HepG2 (cell line): ENCODE results near the gene PTAR1. TPM values are rescaled to one million over a fixed set of nuclear protein-coding genes. Genes with fewer than 3 reads are reported as not detected.

Experiments
- ATAC-seq: fragments of 200-7000 bp; cut with Tn5 transposase; 3 replicates; pipeline ENCODE4 v1.9.1; 2020; ENCODE audit warnings: mild to moderate bottlenecking, moderate library complexity
- BruUV-seq: library from RNA; stranded (reverse); fragments of 400-500 nt; replicated peaks from 2 replicates; lab custom pipeline; 2021; lab: Mats Ljungman, UMichigan
- CTCF ChIA-PET: fragments of 300-600 bp; formaldehyde crosslinking; extraction: SDS; loops from one replicate; lab custom pipeline; 2021; ENCODE audit warnings: low total read pairs, inconsistent platforms, low intra/inter-chr PET ratio; lab: Yijun Ruan, JAX
- POLR2A ChIA-PET: fragments of 350-600 bp; sonication (Branson Sonifier 250); formaldehyde crosslinking; loops from one replicate; lab custom pipeline; 2020; ENCODE audit warnings: antibody characterized with exemption, inconsistent platforms; lab: Yijun Ruan, JAX
- DNase-seq: peaks from one replicate; pipeline ENCODE4 v3.0.0-alpha.2; 2015; ENCODE audit warnings: low spot score
- FAIRE-seq: peaks from 3 replicates; lab custom pipeline; 2011; peaks lifted over from hg19 to GRCh38; lab: Jason Lieb, UNC
- H2AFZ ChIP-seq: one replicate; pipeline ENCODE4 v1.6.1; 2011; ENCODE audit warnings: low read length, inconsistent platforms
- H3K27ac ChIP-seq: fragments of 300-600 bp; 3 replicates; pipeline ENCODE4 v1.8.0; 2011; ENCODE audit warnings: mixed run types, mild to moderate bottlenecking, mixed read lengths, low read length, inconsistent platforms; ENCODE audit not compliant: insufficient read depth; ENCODE audit errors: extremely low read length
- H3K27me3 ChIP-seq, 2 experiments: fragments of 200-600 bp in 1 of 2; 2 replicates in 1 of 2; 3 replicates in 1 of 2; pipeline versions ENCODE4 v1.6.0 to v1.8.0; 2011; ENCODE audit warnings: low read length in 2 of 2, mild to moderate bottlenecking in 2 of 2, moderate library complexity in 2 of 2, inconsistent platforms in 1 of 2; ENCODE audit not compliant: insufficient read depth in 2 of 2, control insufficient read depth in 1 of 2
- H3K36me3 ChIP-seq, 2 experiments: fragments of 200-600 bp in 1 of 2; replicated peaks in 1 of 2; 2 replicates in 1 of 2; 3 replicates in 1 of 2; pipeline versions ENCODE4 v1.5.1 to v1.8.0; 2011; ENCODE audit warnings: low read length in 2 of 2, inconsistent platforms in 1 of 2; ENCODE audit not compliant: insufficient read depth in 2 of 2, control insufficient read depth in 1 of 2
- H3K4me1 ChIP-seq: 2 replicates; pipeline ENCODE4 v1.5.1; 2012; ENCODE audit warnings: low read length, inconsistent platforms; ENCODE audit not compliant: insufficient read depth
- H3K4me2 ChIP-seq: 2 replicates; pipeline ENCODE4 v1.6.0; 2011; ENCODE audit warnings: low read depth, low read length, inconsistent platforms
- H3K4me3 ChIP-seq, 3 experiments: fragments of 200-600 bp in 1 of 3; sonication (generic), shearing (Covaris generic) in 1 of 3; replicated peaks in 1 of 3; 2 replicates each; pipeline ENCODE4 v1.5.1; 2011 to 2016; ENCODE audit warnings: low read length in 3 of 3, inconsistent platforms in 2 of 3, low read depth in 2 of 3, mild to moderate bottlenecking in 2 of 3, control low read depth in 1 of 3, mixed read lengths in 1 of 3; ENCODE audit not compliant: insufficient read depth in 1 of 3
- H3K79me2 ChIP-seq: one replicate; pipeline ENCODE4 v1.6.1; 2011; ENCODE audit warnings: low read length, inconsistent platforms; ENCODE audit not compliant: insufficient read depth
- H3K9ac ChIP-seq: 2 replicates; pipeline ENCODE4 v1.6.0; 2011; ENCODE audit warnings: mild to moderate bottlenecking, low read depth, low read length, inconsistent platforms; ENCODE audit not compliant: insufficient read depth
- H3K9me3 ChIP-seq: 2 replicates; pipeline ENCODE4 v1.5.1; 2012; ENCODE audit warnings: mild to moderate bottlenecking, low read length
- H4K20me1 ChIP-seq: 2 replicates; pipeline ENCODE4 v1.6.0; 2011; ENCODE audit warnings: inconsistent platforms, mild to moderate bottlenecking, low read length, moderate library complexity; ENCODE audit not compliant: insufficient read depth
- AGO2 ChIP-seq: fragments of 200-400 bp; formaldehyde crosslinking; optimal IDR thresholded peaks from 2 replicates; pipeline ENCODE3; 2017; ENCODE audit warnings: mild to moderate bottlenecking, low read depth, low read length, moderate library complexity
- ARID2 ChIP-seq: sonication (generic); formaldehyde crosslinking; IDR thresholded peaks from 2 replicates; pipeline ENCODE4 v1.8.1; 2022; ENCODE audit warnings: mild to moderate bottlenecking, missing genetic modification reagents, borderline replicate concordance
- CC2D1A ChIP-seq: sonication (generic); formaldehyde crosslinking; IDR thresholded peaks from 2 replicates; pipeline ENCODE4 v1.8.1; 2023; ENCODE audit warnings: mild to moderate bottlenecking, missing genetic modification reagents
- HOXD1 ChIP-seq: sonication (generic); formaldehyde crosslinking; IDR thresholded peaks from 2 replicates; pipeline ENCODE4 v1.5.0; 2020; ENCODE audit warnings: missing genetic modification reagents
- JUN ChIP-seq: sonication (generic); formaldehyde crosslinking; IDR thresholded peaks from 2 replicates; pipeline ENCODE4 v1.4.0; 2020; ENCODE audit warnings: mild to moderate bottlenecking, missing genetic modification reagents
- NBN ChIP-seq: fragments of 450-650 bp; conservative IDR thresholded peaks from 2 replicates; pipeline ENCODE4 v1.6.1; 2017
- NFYB ChIP-seq: sonication (generic); formaldehyde crosslinking; IDR thresholded peaks from 2 replicates; pipeline ENCODE4 v1.4.0; 2020; ENCODE audit warnings: missing genetic modification reagents
- NR2C2 ChIP-seq: sonication (generic); formaldehyde crosslinking; IDR thresholded peaks from 2 replicates; pipeline ENCODE4 v1.4.0; 2020; ENCODE audit warnings: missing genetic modification reagents, mild to moderate bottlenecking, moderate library complexity, borderline replicate concordance
- RELA ChIP-seq: sonication (generic); formaldehyde crosslinking; IDR thresholded peaks from 2 replicates; pipeline ENCODE4 v1.4.0; 2020; ENCODE audit warnings: missing genetic modification reagents
- RFX3 ChIP-seq: IDR thresholded peaks from 2 replicates; pipeline ENCODE4 v1.6.1; 2016; ENCODE audit warnings: missing biosample characterization, missing genetic modification reagents
- ZBTB7A ChIP-seq: sonication (generic); formaldehyde crosslinking; IDR thresholded peaks from 2 replicates; pipeline ENCODE4 v1.8.0; 2022; ENCODE audit warnings: mild to moderate bottlenecking, missing genetic modification reagents
- ZNF232 ChIP-seq: sonication (generic); formaldehyde crosslinking; IDR thresholded peaks from 2 replicates; pipeline ENCODE4 v1.4.0; 2020; ENCODE audit warnings: missing genetic modification reagents, borderline replicate concordance
- ZNF280B ChIP-seq: sonication (generic); formaldehyde crosslinking; IDR thresholded peaks from 2 replicates; pipeline ENCODE4 v1.5.0; 2020; ENCODE audit warnings: missing genetic modification reagents, mild to moderate bottlenecking, borderline replicate concordance
- ZNF30 ChIP-seq: sonication (generic); formaldehyde crosslinking; IDR thresholded peaks from 2 replicates; pipeline ENCODE4 v1.5.0; 2020; ENCODE audit warnings: mild to moderate bottlenecking, missing genetic modification reagents
- ZNF333 ChIP-seq: sonication (generic); formaldehyde crosslinking; IDR thresholded peaks from 2 replicates; pipeline ENCODE4 v1.4.0; 2020; ENCODE audit warnings: mild to moderate bottlenecking, missing genetic modification reagents, borderline replicate concordance
- ZNF335 ChIP-seq: sonication (generic); formaldehyde crosslinking; IDR thresholded peaks from 2 replicates; pipeline ENCODE4 v1.4.0; 2020; ENCODE audit warnings: missing genetic modification reagents
- ZNF549 ChIP-seq: sonication (generic); formaldehyde crosslinking; IDR thresholded peaks from 2 replicates; pipeline ENCODE4 v1.5.0; 2020; ENCODE audit warnings: missing genetic modification reagents
- ZNF570 ChIP-seq: sonication (generic); formaldehyde crosslinking; IDR thresholded peaks from 2 replicates; pipeline ENCODE4 v1.4.0; 2020; ENCODE audit warnings: mild to moderate bottlenecking, missing genetic modification reagents, borderline replicate concordance
- ZNF777 ChIP-seq: sonication (generic); formaldehyde crosslinking; IDR thresholded peaks from 2 replicates; pipeline ENCODE4 v1.4.0; 2020; ENCODE audit warnings: missing genetic modification reagents
- whole genome bisulfite sequencing: methylation state at CpG from one replicate; pipeline ENCODE4 v1.1.6; 2017; ENCODE audit warnings: low lambda C conversion rate; 5-methylcytosine and 5-hydroxymethylcytosine counted together
- in situ Hi-C: cut with HindIII; loops from 2 replicates; pipeline ENCODE4 v1.10.0; 2017; ENCODE audit warnings: low pct_unique_long_range_greater_than_20kb; ENCODE audit not compliant: extremely low pct_ligation_motif_present
- intact Hi-C: fragments of 100-400 bp; cut with micrococcal nuclease; formaldehyde crosslinking; loops from one replicate; pipeline ENCODE4 v1.10.0; 2022; ENCODE audit not compliant: unreplicated experiment
- polyA plus RNA-seq, 8 experiments: library from polyadenylated mRNA; depleted of rRNA in 3 of 8; stranded (reverse) in 7 of 8; unstranded in 1 of 8; fragments of >200 nt; fragmentation: Illumina TruSeq in 4 of 8; extraction: Trizol in 4 of 8; gene quantifications; 2 replicates each; pipeline versions ENCODE4 v1.2.1 to v1.2.3, GENCODE V29; 2011 to 2016; ENCODE audit warnings: low read depth in 4 of 8, missing spikeins in 1 of 8, mixed read lengths in 1 of 8; ENCODE audit not compliant: insufficient read depth in 1 of 8
- total RNA-seq, 5 experiments: library from RNA; depleted of rRNA; stranded (reverse); fragments of >200 nt; fragmentation: Illumina TruSeq; extraction: Trizol; gene quantifications; 2 replicates each; pipeline ENCODE4 v1.2.3, GENCODE V29; 2016; ENCODE audit warnings: low read depth in 1 of 5

Gene PTAR1
- total and polyA plus RNA-seq, 2 of the 13 experiments (the other 11 are each of a cell fraction or from before 2014, with no cell fraction given) = 26.5 to 42.1 TPM

GRCh38 chr9:69715096-69715495, 44.7 kb downstream of the PTAR1 start:
- H3K27me3 ChIP-seq = no peaks in the 10 kb centered on the region
- H4K20me1 ChIP-seq = no peaks in the 10 kb centered on the region
- H3K79me2 ChIP-seq = no peaks in the 10 kb centered on the region
- CTCF ChIA-PET = no interaction called here
- ATAC-seq (no peak), DNase-seq (no peak), FAIRE-seq (no peak)
- in situ Hi-C loops (no loop called here), intact Hi-C loops (no loop called here)
- H3K4me1 ChIP-seq = peaks cover 30% of the 10 kb centered on the region
- H3K9me3 ChIP-seq = no peaks in the 10 kb centered on the region
- peaks cover 1 to 15% of the 10 kb centered on the region in 2 experiments; a peak in 4 of 5 replicates for H3K36me3 ChIP-seq
- no peak overlapping the region for H3K4me2 ChIP-seq
- H3K27ac ChIP-seq = no peak overlapping the region
- H3K4me3 ChIP-seq = no peak overlapping the region
- TF ChIP-seq AGO2 (no peak), CC2D1A (CRISPR knock-in tag) (no peak), ZNF549 (CRISPR knock-in tag) (no peak), ZNF335 (no peak), ZNF280B (CRISPR knock-in tag) (no peak), NBN (no peak), ZNF570 (CRISPR knock-in tag) (no peak), ZNF333 (CRISPR knock-in tag) (no peak), JUN (CRISPR knock-in tag) (no peak), ZNF30 (no peak), HOXD1 (CRISPR knock-in tag) (no peak), ARID2 (CRISPR knock-in tag) (no peak), ZBTB7A (no peak), RELA (CRISPR knock-in tag) (no peak), ZNF777 (CRISPR knock-in tag) (no peak), RFX3 (CRISPR knock-in tag) (no peak), NFYB (no peak), ZNF232 (no peak), NR2C2 (no peak)
- 98% methylated on average over 3 of the region's 3 CpGs for WGBS
- H2AFZ ChIP-seq = no peak overlapping the region
- BruUV-seq = no TSS peak
- POLR2A ChIA-PET = no interaction called here
- no peak overlapping the region for H3K9ac ChIP-seq
